ENCODE data around the gene ZNF396.

DNA sequence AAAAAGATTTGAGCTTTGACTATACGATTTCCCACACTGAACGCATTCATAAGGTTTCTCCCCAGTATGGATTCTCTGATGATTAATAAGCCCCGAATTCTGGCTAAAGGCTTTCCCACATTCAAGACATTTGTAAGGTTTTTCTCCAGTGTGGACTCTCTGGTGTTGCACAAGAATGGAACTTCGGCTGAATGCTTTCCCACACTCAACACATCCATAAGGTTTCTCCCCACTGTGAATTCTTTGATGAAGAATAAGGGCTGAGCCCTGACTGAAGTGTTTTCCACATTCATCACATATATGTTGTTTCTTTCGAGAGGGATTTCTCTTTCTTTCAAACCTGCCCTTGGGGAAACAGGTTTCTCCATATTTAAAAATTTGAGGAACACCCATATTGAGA is 39.9 kb downstream of the ZNF396 start:
- TF ChIP-seq, protein P1, sequence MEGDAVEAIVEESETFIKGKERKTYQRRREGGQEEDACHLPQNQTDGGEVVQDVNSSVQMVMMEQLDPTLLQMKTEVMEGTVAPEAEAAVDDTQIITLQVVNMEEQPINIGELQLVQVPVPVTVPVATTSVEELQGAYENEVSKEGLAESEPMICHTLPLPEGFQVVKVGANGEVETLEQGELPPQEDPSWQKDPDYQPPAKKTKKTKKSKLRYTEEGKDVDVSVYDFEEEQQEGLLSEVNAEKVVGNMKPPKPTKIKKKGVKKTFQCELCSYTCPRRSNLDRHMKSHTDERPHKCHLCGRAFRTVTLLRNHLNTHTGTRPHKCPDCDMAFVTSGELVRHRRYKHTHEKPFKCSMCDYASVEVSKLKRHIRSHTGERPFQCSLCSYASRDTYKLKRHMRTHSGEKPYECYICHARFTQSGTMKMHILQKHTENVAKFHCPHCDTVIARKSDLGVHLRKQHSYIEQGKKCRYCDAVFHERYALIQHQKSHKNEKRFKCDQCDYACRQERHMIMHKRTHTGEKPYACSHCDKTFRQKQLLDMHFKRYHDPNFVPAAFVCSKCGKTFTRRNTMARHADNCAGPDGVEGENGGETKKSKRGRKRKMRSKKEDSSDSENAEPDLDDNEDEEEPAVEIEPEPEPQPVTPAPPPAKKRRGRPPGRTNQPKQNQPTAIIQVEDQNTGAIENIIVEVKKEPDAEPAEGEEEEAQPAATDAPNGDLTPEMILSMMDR (IDR thresholded peaks at IDR 0.05), result no peak
- TF ChIP-seq EZH2 (IDR thresholded peaks at IDR 0.05; ENCODE audit: borderline replicate concordance, insufficient read depth, low read depth, low read length, poor library complexity, severe bottlenecking), result no peak

All from B cell (primary cell).